K562 (cell line): ENCODE results near the gene NIPBL. TPM values are rescaled to one million over a fixed set of nuclear protein-coding genes. Genes with fewer than 3 reads are reported as not detected.

Experiments used
- ATAC-seq: fragments of 200-7000 bp; cut with Tn5 transposase; 3 replicates; pipeline ENCODE4 v1.9.1; 2020; ENCODE audit warnings: moderate library complexity
- BruUV-seq: library from RNA; stranded (reverse); fragments of 400-500 nt; replicated peaks from 2 replicates; lab custom pipeline; 2021; lab: Mats Ljungman, UMichigan
- CTCF ChIA-PET: fragments of 300-600 bp; formaldehyde crosslinking; extraction: SDS; loops from one replicate; lab custom pipeline; 2021; ENCODE audit warnings: low intra/inter-chr PET ratio; lab: Yijun Ruan, JAX
- POLR2A ChIA-PET: fragments of 300-600, 350-650 bp; sonication (Branson Sonifier 250); formaldehyde crosslinking; extraction: SDS; loops from one replicate; lab custom pipeline; 2021; ENCODE audit warnings: antibody characterized with exemption, inconsistent platforms; lab: Yijun Ruan, JAX
- DNase-seq, 4 experiments: peaks; one replicate each; pipeline versions ENCODE4 v3.0.0 to v3.0.0-alpha.2; 2011 to 2018; ENCODE audit warnings: low spot score in 3 of 4, mixed read lengths in 3 of 4; ENCODE audit errors: extremely low read depth in 1 of 4
- FAIRE-seq: peaks from 2 replicates; lab custom pipeline; 2011; peaks lifted over from hg19 to GRCh38; lab: Jason Lieb, UNC
- H2AFZ ChIP-seq: 2 replicates; pipeline ENCODE4 v1.6.0; 2011; ENCODE audit warnings: low read depth, low read length, control low read depth, inconsistent platforms
- H3K27ac ChIP-seq: fragments of 200-600 bp; 3 replicates; pipeline ENCODE4 v1.8.0; 2011; ENCODE audit warnings: low read depth, mild to moderate bottlenecking, control low read depth, inconsistent platforms, low read length, moderate library complexity, mixed read lengths; ENCODE audit errors: extremely low read depth
- H3K27me3 ChIP-seq, 2 experiments: fragments of 300-600 bp in 1 of 2; 2 replicates in 1 of 2; 3 replicates in 1 of 2; pipeline versions ENCODE4 v1.6.0 to v1.8.0; 2011; ENCODE audit warnings: inconsistent platforms in 2 of 2, low read length in 2 of 2, mild to moderate bottlenecking in 1 of 2, mixed read lengths in 1 of 2, moderate library complexity in 1 of 2; ENCODE audit not compliant: control insufficient read depth in 2 of 2, insufficient read depth in 2 of 2
- H3K36me3 ChIP-seq: fragments of 300-600 bp; 3 replicates; pipeline ENCODE4 v1.8.0; 2011; ENCODE audit warnings: mild to moderate bottlenecking, low read length, inconsistent platforms; ENCODE audit not compliant: control insufficient read depth, insufficient read depth
- H3K4me1 ChIP-seq, 2 experiments: fragments of 200-600 bp in 1 of 2; replicated peaks in 1 of 2; 2 replicates in 1 of 2; 3 replicates in 1 of 2; pipeline versions ENCODE4 v1.5.1 to v1.8.0; 2011; ENCODE audit warnings: inconsistent platforms in 2 of 2, low read length in 2 of 2, mild to moderate bottlenecking in 1 of 2, mixed read lengths in 1 of 2, moderate library complexity in 1 of 2; ENCODE audit not compliant: control insufficient read depth in 2 of 2, insufficient read depth in 2 of 2
- H3K4me2 ChIP-seq: 2 replicates; pipeline ENCODE4 v1.6.1; 2011; ENCODE audit warnings: low read length, control low read depth, inconsistent platforms, mixed read lengths; ENCODE audit not compliant: insufficient read depth
- H3K4me3 ChIP-seq: fragments of 200-600 bp; sonication (generic), shearing (Covaris generic); 2 replicates; pipeline ENCODE4 v1.5.1; 2016; ENCODE audit warnings: control low read depth, inconsistent platforms
- H3K79me2 ChIP-seq: fragments of 200-600 bp; 3 replicates; pipeline ENCODE4 v1.8.0; 2011; ENCODE audit warnings: low read length, inconsistent platforms; ENCODE audit not compliant: control insufficient read depth, insufficient read depth
- H3K9ac ChIP-seq, 2 experiments: 2 replicates each; pipeline versions ENCODE4 v1.6.0 to v1.6.1; 2011; ENCODE audit warnings: low read depth in 2 of 2, low read length in 2 of 2, control low read depth in 1 of 2, inconsistent platforms in 1 of 2, mild to moderate bottlenecking in 1 of 2, mixed read lengths in 1 of 2; ENCODE audit not compliant: insufficient read depth in 1 of 2
- H3K9me1 ChIP-seq: one replicate; pipeline ENCODE4 v1.6.0; 2011; ENCODE audit warnings: inconsistent platforms, mild to moderate bottlenecking, low read length, moderate library complexity; ENCODE audit not compliant: control insufficient read depth, insufficient read depth
- H3K9me3 ChIP-seq: replicated peaks from 2 replicates; pipeline ENCODE4 v1.5.1; 2011; ENCODE audit warnings: low read depth, low read length, inconsistent platforms; ENCODE audit not compliant: control insufficient read depth, insufficient read depth
- H4K20me1 ChIP-seq: replicated peaks from 2 replicates; pipeline ENCODE4 v1.6.1; 2011; ENCODE audit warnings: low read length, inconsistent platforms, mixed read lengths; ENCODE audit not compliant: control insufficient read depth, insufficient read depth
- ARID3A ChIP-seq: IDR thresholded peaks from 2 replicates; pipeline ENCODE4 v1.6.1; 2012; ENCODE audit warnings: low read depth, low read length, improper control_type of control experiment, borderline replicate concordance
- E2F5 ChIP-seq: sonication (generic); formaldehyde crosslinking; IDR thresholded peaks from 2 replicates; pipeline ENCODE4 v1.8.0; 2022; ENCODE audit warnings: mild to moderate bottlenecking, missing genetic modification reagents
- GMEB1 ChIP-seq: fragments of 250-450 bp; sonication (Bioruptor Pico); IDR thresholded peaks from 2 replicates; pipeline ENCODE4 v1.4.0; 2020; ENCODE audit warnings: mild to moderate bottlenecking
- GTF3C2 ChIP-seq: IDR thresholded peaks from 3 replicates; pipeline ENCODE4 v1.6.1; 2011; ENCODE audit warnings: borderline replicate concordance, mild to moderate bottlenecking, moderate library complexity; ENCODE audit not compliant: insufficient read length; ENCODE audit errors: extremely low read depth
- KAT8 ChIP-seq: fragments of 450-650 bp; IDR thresholded peaks from 2 replicates; pipeline ENCODE4 v1.6.1; 2016; ENCODE audit warnings: low read depth, mild to moderate bottlenecking
- PHB2 ChIP-seq: fragments of 450-650 bp; IDR thresholded peaks from 2 replicates; pipeline ENCODE4 v1.6.1; 2017; ENCODE audit warnings: low read depth
- ZFP1 ChIP-seq: fragments of 450-650 bp; formaldehyde crosslinking; IDR thresholded peaks from 2 replicates; pipeline ENCODE4 v1.4.0; 2020; ENCODE audit warnings: mild to moderate bottlenecking, mixed read lengths
- ZNF347 ChIP-seq: fragments of 450-650 bp; formaldehyde crosslinking; IDR thresholded peaks from 2 replicates; pipeline ENCODE4 v1.4.0; 2020; ENCODE audit warnings: low read depth, mild to moderate bottlenecking, moderate library complexity
- ZNF431 ChIP-seq: sonication (generic); formaldehyde crosslinking; IDR thresholded peaks from 2 replicates; pipeline ENCODE4 v1.8.0; 2022; ENCODE audit warnings: mild to moderate bottlenecking, missing genetic modification reagents
- ZNF785 ChIP-seq: fragments of 250-450 bp; sonication (Bioruptor Pico); IDR thresholded peaks from 2 replicates; pipeline ENCODE4 v1.4.0; 2020; ENCODE audit warnings: mild to moderate bottlenecking
- WGBS: fragments of 100-300 bp; shearing (Covaris generic); methylation state at CpG from one replicate; pipeline ENCODE4 v1.1.6; 2016; ENCODE audit warnings: low coverage, mixed read lengths; ENCODE audit not compliant: insufficient coverage; ENCODE audit errors: missing lambda C conversion rate; 5-methylcytosine and 5-hydroxymethylcytosine counted together
- in situ Hi-C: fragments of 300-500 bp; cut with MboI; formaldehyde crosslinking; loops from 4 replicates; pipeline ENCODE4 v1.15.0; 2018; ENCODE audit warnings: inconsistent platforms, mixed read lengths
- intact Hi-C: fragments of 100-400 bp; cut with micrococcal nuclease; formaldehyde crosslinking; loops from 2 replicates; pipeline ENCODE4 v1.14.2; 2022
- polyA plus RNA-seq, 8 experiments: library from polyadenylated mRNA; depleted of rRNA in 4 of 8; stranded (reverse) in 5 of 8; unstranded in 3 of 8; fragments of >200 nt; fragmentation: Nextera tagmentation in 2 of 8; fragmentation: Illumina TruSeq in 1 of 8; extraction: Ambion mirVana in 2 of 8; extraction: Trizol in 1 of 8; gene quantifications; 2 replicates each; pipeline versions ENCODE4 v1.2.1 to v1.2.3, GENCODE V29; 2011 to 2014; ENCODE audit warnings: inconsistent platforms in 1 of 8, missing spikeins in 1 of 8
- total RNA-seq, 7 experiments: library from RNA; depleted of rRNA in 6 of 7; stranded (reverse); fragments of >200 nt in 6 of 7; fragmentation: Illumina TruSeq in 2 of 7; extraction: Trizol in 2 of 7; gene quantifications; 2 replicates each; pipeline versions ENCODE4 v1.2.1 to v1.2.3, GENCODE V29; 2011 to 2021; ENCODE audit warnings: low replicate concordance in 1 of 7

Gene NIPBL
- total and polyA plus RNA-seq, 9 of the 15 experiments (the other 6 are each of a cell fraction or from before 2014, with no cell fraction given) = 12.9 to 56.7 (median 38.9) TPM

- H3K4me1 ChIP-seq = no peaks in the 10 kb centered on the region
- POLR2A ChIA-PET = interaction anchor here (1.2 kb wide), 2 partner anchors 9 to 11 kb away, joined by 3 read pairs; no protein-coding TSS in a partner anchor
- ATAC-seq (no peak), FAIRE-seq (no peak), DNase-seq (no peak)
- no peaks in the 10 kb centered on the region for H3K79me2 ChIP-seq
- no TSS peak for BruUV-seq
- H3K4me2 ChIP-seq = no peak overlapping the region
- 40% methylated on average over 6 of the region's 6 CpGs for WGBS
- CTCF ChIA-PET = interaction anchor here (0.6 to 2.2 kb wide), 5 partner anchors 261 to 301 kb away, joined by 3 to 13 read pairs (median 4); no protein-coding TSS in a partner anchor
- H3K36me3 ChIP-seq = peaks cover 83% of the 10 kb centered on the region
- H4K20me1 ChIP-seq = no peaks in the 10 kb centered on the region
- TF ChIP-seq ARID3A (no peak), E2F5 (CRISPR knock-in tag) (no peak), ZNF347 (CRISPR knock-in tag) (no peak), KAT8 (no peak), GMEB1 (CRISPR knock-in tag) (no peak), GTF3C2 (no peak), ZNF785 (CRISPR knock-in tag) (no peak), ZNF431 (CRISPR knock-in tag) (no peak), PHB2 (no peak), ZFP1 (CRISPR knock-in tag) (no peak)
- no peaks in the 10 kb centered on the region for H3K9me3 ChIP-seq
- H3K9ac ChIP-seq = no peak overlapping the region
- H3K27me3 ChIP-seq = no peaks in the 10 kb centered on the region
- in situ Hi-C loops = no loop called here
- no peak overlapping the region for H2AFZ ChIP-seq
- H3K9me1 ChIP-seq = no peaks in the 10 kb centered on the region
- intact Hi-C loops = loop anchor here (5.0 kb wide), 1 partner anchor 133 kb away; no protein-coding TSS in a partner anchor
- H3K4me3 ChIP-seq = no peak overlapping the region
- H3K27ac ChIP-seq = no peak overlapping the region
These were observed 128.7 kb downstream of the NIPBL start for GRCh38 chr5:37005252-37005651.
